Activated T-helper 2 cell treated with anti-CD3 and anti-CD28 coated beads, Interferon-gamma antibody, Interleukin-2, Interleukin-4, amounts not matched to agents 10 μg/mL and 5 μg/mL and 100 μg/mL, durations not matched to agents 14 hours and 24 hours and 36 hours (primary cell): ENCODE results near the gene MUSTN1. TPM values are rescaled to one million over a fixed set of nuclear protein-coding genes. Genes with fewer than 3 reads are reported as not detected.

ENCODE experiments used
- DNase-seq: peaks from one replicate; pipeline ENCODE4 v3.0.0; 2021; ENCODE audit warnings: low spot score
- H3K27ac Mint-ChIP-seq: one replicate; pipeline ENCODE4 v1.8.0; 2021; ENCODE audit warnings: mixed read lengths
- H3K27me3 Mint-ChIP-seq: one replicate; pipeline ENCODE4 v1.8.0; 2021; ENCODE audit warnings: low read depth, mixed read lengths
- H3K36me3 Mint-ChIP-seq: one replicate; pipeline ENCODE4 v1.8.0; 2021; ENCODE audit warnings: low read depth, mixed read lengths
- H3K4me1 Mint-ChIP-seq: one replicate; pipeline ENCODE4 v1.8.0; 2021; ENCODE audit warnings: low read depth, mixed read lengths
- H3K4me3 Mint-ChIP-seq: one replicate; pipeline ENCODE4 v1.8.0; 2021; ENCODE audit warnings: low read depth, mild to moderate bottlenecking, moderate library complexity, mixed read lengths
- H3K9me3 Mint-ChIP-seq: one replicate; pipeline ENCODE4 v1.8.0; 2021; ENCODE audit warnings: mixed read lengths
- intact Hi-C: fragments of 100-400 bp; cut with micrococcal nuclease; formaldehyde crosslinking; loops from one replicate; pipeline ENCODE4 v1.15.1; 2023
- total RNA-seq: library from RNA; stranded (reverse); gene quantifications from 2 replicates; pipeline ENCODE4 v1.2.3, GENCODE V29; 2022

MUSTN1 gene
- total RNA-seq, 1 donor from 2014 or later: 2.6 TPM

DNA sequence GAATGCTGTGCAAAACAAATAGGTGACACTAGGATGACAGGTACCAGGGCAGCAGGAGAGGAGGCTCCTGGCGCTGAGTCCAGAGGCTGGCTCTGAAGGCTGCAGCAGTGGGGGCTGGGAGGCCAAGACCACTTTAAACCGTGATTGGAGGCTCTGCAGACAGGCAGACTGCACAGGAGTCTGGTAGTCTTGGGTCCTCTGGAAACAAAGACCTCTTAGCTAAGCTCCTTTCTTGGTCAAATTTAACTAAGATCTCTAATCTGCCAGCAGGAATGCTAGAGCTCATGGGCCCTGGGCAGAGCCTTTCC lies 4.4 kb upstream of the MUSTN1 start:
- no peak overlapping the region for H3K4me3 Mint-ChIP-seq
- H3K27me3 Mint-ChIP-seq: no peaks in the 10 kb centered on the region
- no peak overlapping the region for H3K27ac Mint-ChIP-seq
- no peaks in the 10 kb centered on the region for H3K9me3 Mint-ChIP-seq
- no peak for DNase-seq
- intact Hi-C loops: no loop called here
- H3K36me3 Mint-ChIP-seq: no peaks in the 10 kb centered on the region
- H3K4me1 Mint-ChIP-seq: peaks cover 18% of the 10 kb centered on the region

DNA sequence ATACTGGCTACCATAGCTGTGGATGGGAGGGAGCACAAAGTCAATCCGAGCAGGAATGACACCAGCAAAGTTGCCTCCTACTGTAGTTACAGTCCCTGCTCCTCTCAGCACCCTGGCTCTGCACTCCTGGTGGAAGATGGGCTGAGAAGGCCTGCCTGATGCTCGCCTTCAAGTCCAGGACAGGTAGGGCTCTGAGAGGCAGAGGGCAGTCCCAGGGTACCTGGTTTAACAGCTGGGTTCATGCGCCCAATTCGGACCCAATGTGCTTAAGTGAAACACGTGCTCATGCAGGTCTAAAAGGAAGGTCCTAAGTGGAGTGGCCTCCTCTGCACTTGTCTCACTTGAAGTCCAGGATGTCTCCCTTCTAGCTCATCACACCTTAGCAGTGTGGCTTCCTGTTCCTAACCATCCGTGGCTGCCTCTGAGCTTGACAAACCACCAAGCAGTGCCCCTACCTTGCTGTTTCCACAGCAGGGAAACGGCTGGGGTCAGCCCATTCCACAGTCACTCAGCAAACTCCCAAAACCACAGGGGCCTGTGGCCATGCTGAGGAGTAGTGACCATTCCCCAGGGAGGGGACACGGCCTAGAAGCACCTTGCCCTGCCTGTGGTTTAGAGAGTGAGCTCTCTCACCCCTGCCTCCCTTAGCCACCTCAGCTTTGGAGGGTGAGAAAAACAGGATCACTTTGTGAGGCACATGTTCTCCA lies 3.9 kb upstream of the MUSTN1 start:
- Mint-ChIP-seq H3K4me3 (no peak overlapping the region), H3K27me3 (no peaks in the 10 kb centered on the region), H3K27ac (no peak overlapping the region), H3K9me3 (no peaks in the 10 kb centered on the region), H3K4me1 (peaks cover 18% of the 10 kb centered on the region), H3K36me3 (no peaks in the 10 kb centered on the region)
- no peak for DNase-seq
- intact Hi-C loops: no loop called here

DNA sequence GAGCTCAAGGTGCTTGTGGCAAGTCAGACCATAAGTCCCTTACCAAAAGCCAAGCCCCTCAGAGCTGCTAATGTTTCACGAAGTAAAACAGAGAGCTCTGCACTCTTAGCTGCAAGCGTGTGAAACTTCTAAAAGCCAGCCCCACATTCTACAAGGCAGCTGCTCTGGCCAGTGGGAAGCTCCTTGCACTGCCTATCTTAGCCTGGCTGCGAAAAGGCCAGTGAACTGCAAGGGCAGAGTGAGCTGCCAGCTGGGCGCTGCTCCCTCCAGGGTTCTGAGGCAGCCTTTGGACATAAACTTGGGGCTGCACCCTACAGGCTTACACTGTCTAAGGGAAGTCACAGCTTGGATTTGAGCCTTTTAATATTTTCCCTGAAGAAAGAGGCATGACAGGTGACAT lies 2.2 kb upstream of the MUSTN1 start:
- H3K27ac Mint-ChIP-seq: no peak overlapping the region
- intact Hi-C loops: no loop called here
- H3K4me1 Mint-ChIP-seq: peaks cover 18% of the 10 kb centered on the region

DNA sequence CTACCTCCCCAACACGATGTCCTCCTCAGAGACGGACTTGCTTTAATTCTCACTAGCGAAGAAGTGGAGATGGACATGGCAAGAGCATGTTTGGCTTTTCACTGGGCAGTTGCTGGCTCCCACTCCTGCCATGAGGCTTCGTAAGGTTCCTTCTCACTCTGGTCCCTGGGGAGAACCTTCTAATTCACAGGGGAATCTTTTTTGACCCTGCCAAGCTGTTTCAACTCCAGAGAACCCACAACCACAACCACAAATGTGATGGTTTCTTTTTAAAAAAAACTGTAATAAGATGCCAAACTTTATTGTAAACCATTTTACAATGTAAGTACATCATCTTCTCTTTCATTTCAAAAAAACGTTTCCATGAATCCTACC lies 1.6 kb upstream of the MUSTN1 start:
- intact Hi-C loops: no loop called here
- DNase-seq: no peak
- Mint-ChIP-seq H3K27ac (no peak overlapping the region), H3K36me3 (no peaks in the 10 kb centered on the region), H3K27me3 (no peaks in the 10 kb centered on the region), H3K4me3 (no peak overlapping the region), H3K4me1 (peaks cover 19% of the 10 kb centered on the region), H3K9me3 (no peaks in the 10 kb centered on the region)

More for the DNA sequence above, 2.2 kb upstream of the MUSTN1 start:
- H3K27me3 Mint-ChIP-seq: no peaks in the 10 kb centered on the region
- H3K4me3 Mint-ChIP-seq: no peak overlapping the region
- DNase-seq: no peak
- no peaks in the 10 kb centered on the region for H3K36me3 Mint-ChIP-seq
- no peaks in the 10 kb centered on the region for H3K9me3 Mint-ChIP-seq

DNA sequence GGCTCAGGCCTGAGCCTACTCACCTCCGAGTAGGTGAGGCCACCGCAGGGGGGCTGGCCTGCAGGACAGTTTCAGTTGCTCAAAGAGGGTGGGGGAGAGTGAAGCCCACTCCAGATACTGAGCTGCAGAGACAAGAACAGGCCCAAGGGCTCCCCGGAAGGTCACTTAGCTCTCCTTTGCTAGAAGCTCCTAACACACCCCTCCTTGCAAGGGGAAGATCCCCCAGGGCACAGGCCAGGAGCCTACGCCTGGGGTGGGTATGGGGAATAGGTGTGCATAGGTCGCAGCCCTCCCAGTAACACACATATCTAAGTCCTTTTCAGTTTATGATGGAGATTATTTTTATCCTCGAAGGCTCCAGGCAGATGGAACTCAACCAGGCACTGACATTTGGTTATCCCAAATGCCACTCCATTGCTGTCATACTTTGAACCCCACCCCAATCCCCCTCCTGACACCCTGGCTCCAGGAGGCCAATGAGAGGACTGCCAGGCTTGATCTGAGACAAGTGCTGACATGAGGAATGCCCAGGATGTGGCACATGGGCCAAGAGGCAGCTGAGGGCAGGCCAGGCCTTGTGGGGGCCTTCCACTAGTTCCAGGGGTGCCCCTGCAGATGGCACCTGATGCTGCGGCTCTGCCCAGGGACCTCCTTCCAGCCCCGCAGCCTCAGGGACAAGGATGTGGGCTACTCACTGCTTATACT lies 1.1 kb upstream of the MUSTN1 start:
- intact Hi-C loops: no loop called here
- DNase-seq: no peak
- no peaks in the 10 kb centered on the region for H3K9me3 Mint-ChIP-seq
- H3K4me3 Mint-ChIP-seq: no peak overlapping the region
- H3K27ac Mint-ChIP-seq: no peak overlapping the region
- no peaks in the 10 kb centered on the region for H3K27me3 Mint-ChIP-seq
- peaks cover 20% of the 10 kb centered on the region for H3K4me1 Mint-ChIP-seq
- H3K36me3 Mint-ChIP-seq: no peaks in the 10 kb centered on the region

DNA sequence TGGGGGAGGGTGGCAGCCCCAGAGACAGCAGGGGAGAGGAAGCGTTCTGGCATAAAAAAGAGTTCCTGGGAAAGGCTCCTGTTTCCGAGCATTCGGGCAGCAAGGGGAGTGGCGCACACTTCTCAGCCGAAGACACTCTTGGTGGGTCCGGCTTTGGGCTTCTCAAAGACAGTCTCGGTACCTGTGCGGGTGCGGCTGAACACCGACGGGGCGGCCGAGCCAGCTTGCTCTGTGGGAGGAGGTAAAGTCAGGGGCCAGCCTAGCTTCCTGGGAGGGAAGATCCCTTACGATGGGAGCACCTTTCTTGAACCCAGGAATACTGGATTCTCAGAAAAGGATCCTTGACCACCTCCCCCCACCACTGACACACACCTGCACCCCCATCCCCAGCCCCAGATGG lies 1.6 kb downstream of the MUSTN1 start:
- intact Hi-C loops: no loop called here
- H3K27ac Mint-ChIP-seq: no peak overlapping the region
- no peak for DNase-seq
- H3K4me3 Mint-ChIP-seq: no peak overlapping the region
- H3K9me3 Mint-ChIP-seq: no peaks in the 10 kb centered on the region
- H3K4me1 Mint-ChIP-seq: peaks cover 9% of the 10 kb centered on the region
- H3K27me3 Mint-ChIP-seq: no peaks in the 10 kb centered on the region
- H3K36me3 Mint-ChIP-seq: no peaks in the 10 kb centered on the region

DNA sequence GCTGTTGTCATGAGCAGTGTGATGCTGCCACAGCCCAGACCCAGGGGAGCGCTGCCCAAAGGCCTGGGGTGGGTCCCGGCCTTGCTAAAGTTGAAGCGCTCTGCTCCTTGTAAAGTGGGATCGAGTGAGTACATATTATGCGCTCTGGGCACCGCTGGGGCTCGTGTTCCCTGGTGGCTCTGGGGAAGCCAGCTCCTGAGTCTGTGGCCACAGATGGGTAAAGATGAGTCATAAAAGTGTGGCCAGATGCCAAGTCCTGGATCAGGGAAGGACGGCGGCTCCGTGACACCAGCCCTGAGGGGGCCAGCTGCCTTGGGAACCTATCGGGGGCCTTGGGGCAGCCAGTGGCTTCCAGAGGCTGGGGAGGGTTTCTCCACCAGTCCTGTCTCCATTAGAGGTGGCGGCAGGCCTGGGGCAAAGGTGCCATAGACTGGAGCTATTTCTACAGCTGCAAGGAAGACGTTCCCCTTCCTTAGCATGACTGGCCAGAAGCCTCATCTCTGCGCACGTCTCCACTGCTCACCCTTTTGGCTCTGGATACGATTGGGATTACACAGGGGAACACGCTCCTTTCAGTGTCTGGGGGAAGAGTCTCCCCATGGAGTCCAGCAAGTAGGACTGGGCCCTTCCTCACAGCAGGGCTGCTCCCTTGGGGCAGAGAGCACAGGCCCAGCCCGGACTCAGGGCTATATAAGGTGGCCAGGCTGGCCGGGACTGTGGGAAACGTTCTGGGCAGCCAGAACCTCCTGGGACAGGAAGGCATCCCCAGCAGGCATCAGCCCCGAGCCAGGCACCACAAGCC lies 3.1 kb downstream of the MUSTN1 start:
- no peak for DNase-seq
- Mint-ChIP-seq H3K4me1 (peaks cover 3% of the 10 kb centered on the region), H3K4me3 (no peak overlapping the region), H3K27ac (no peak overlapping the region), H3K36me3 (no peaks in the 10 kb centered on the region), H3K27me3 (no peaks in the 10 kb centered on the region), H3K9me3 (no peaks in the 10 kb centered on the region)
- intact Hi-C loops: no loop called here

DNA sequence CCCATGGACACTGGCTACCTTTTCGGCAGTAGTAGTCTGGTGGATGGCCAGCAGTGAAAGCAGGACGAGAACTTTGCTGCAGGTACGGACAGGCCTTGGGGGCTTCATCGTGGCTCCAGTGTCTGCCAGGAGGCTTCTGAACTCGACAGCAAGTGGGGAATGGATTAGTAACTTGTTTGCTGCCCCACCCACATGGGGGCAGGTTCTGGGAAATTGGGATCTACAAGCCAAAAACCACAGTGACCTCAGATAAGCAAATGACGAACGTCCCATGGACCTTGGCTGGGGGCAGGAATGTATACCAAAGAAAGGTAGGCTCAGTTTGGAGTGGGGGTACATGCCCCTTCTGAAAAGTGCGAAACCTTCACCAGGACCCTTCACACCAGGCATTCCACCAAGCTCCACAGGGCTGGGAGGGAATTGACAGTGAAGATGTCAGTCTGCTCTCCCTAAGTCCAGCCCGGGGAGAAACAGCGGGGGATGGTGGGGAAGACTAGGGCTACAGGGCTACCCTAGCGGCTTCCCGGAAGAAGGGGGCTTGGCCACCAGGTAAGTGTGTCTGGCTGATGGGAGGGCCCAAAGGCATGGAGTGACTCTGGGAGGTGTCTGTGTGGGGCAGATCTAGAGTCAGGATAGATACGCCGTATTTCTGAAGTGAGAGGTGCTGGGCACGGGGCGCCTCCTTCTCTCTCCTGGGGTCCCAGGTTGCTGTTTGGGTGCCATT lies 4.1 kb downstream of the MUSTN1 start, which contains the start of gene ITIH4:
Gene ITIH4, minus strand, starts transcription at position 138 of the 724 bp plus-strand sequence. Its CDS starts 30 bp downstream, at position 108.
- Mint-ChIP-seq H3K4me3 (no peak within 1 kb of the TSS), H3K4me1 (peaks cover 2% of the 10 kb centered on the region), H3K9me3 (no peaks in the 10 kb centered on the region), H3K27ac (no peak within 1 kb of the TSS), H3K36me3 (no peaks in the 10 kb centered on the region), H3K27me3 (no peaks in the 10 kb centered on the region)
- DNase-seq: no peak
- intact Hi-C loops: no loop called here

DNA sequence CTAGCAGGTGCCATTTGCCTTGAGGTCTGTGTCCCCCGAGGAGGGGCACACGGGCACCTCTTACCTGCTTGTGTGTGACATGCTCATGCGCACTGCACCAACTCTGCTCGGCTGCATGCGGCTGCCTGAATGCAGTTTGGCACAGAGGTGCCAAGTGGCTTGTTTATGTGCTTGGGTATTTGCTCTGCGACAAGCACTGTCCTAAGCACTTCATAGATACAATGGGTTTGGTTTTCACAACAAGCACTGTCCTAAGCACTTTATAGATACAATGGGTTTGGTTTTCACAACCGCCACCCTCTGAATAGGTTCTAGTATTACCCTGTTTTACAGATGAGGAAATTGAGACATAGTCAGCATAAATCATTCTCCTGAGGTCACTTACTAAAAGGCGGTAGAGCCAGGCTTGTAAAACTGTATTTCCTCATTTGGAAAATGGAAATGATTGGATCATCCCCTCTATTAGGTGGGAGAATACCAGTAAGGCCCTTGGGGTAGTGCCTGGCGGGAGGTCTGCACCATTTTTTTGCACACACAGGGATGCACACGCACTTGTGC lies 4.8 kb downstream of the MUSTN1 start:
- intact Hi-C loops: no loop called here
- no peak overlapping the region for H3K4me3 Mint-ChIP-seq
- H3K27ac Mint-ChIP-seq: no peak overlapping the region
- H3K4me1 Mint-ChIP-seq: peaks cover 2% of the 10 kb centered on the region
- no peaks in the 10 kb centered on the region for H3K9me3 Mint-ChIP-seq
- DNase-seq: no peak
- H3K36me3 Mint-ChIP-seq: no peaks in the 10 kb centered on the region
- no peaks in the 10 kb centered on the region for H3K27me3 Mint-ChIP-seq

DNA sequence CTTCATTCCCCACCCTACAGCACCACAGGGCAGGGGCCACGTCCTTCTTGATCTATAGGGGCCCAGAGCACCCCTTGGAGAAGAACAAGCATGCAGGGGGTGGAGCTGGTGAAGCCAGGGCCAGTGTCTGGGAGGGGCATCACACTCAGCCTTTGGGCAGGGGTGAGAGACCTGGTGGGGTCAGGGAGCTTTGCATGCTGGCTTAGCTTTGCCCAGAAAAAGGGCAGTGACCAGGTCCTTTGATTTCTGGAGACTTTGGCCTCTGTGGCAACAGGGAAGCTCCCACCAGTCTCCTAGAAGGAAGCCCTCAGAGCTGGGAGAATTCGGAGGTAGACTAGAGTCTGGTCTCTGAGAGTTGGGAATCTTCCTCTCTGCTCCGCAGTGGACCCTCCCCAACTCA lies 5.3 kb downstream of the MUSTN1 start:
- no peaks in the 10 kb centered on the region for H3K36me3 Mint-ChIP-seq
- H3K27me3 Mint-ChIP-seq: no peaks in the 10 kb centered on the region
- H3K9me3 Mint-ChIP-seq: no peaks in the 10 kb centered on the region
- DNase-seq: no peak
- H3K4me1 Mint-ChIP-seq: peaks cover 2% of the 10 kb centered on the region
- intact Hi-C loops: no loop called here
- H3K27ac Mint-ChIP-seq: no peak overlapping the region
- no peak overlapping the region for H3K4me3 Mint-ChIP-seq

DNA sequence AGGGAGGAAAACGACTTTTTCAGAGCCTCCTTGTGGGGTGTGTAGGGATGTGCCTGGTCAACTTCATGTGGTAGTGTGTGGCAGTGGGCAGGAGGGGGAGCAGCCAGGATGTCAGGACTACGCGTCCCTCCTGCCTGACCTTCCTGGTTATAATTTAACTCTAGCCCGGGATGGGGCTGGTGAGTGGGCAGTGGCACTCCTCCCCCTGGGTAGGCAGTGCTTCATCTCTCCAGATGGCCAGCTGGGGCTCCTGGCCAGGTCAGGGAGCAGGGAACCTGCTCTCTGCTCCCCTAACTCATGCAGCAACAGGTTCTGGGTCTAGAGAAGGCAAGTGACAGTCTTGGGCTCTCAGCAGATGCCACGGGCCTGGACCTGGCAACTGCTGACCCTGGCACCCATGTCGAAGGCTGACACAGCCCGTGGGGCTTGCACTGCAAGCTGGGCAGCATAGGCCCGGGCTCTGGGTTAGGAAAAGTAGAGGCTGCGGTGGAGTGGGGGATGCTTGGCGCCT lies 6.9 kb downstream of the MUSTN1 start:
- Mint-ChIP-seq H3K4me3 (no peak overlapping the region), H3K9me3 (no peaks in the 10 kb centered on the region), H3K4me1 (peaks cover 2% of the 10 kb centered on the region), H3K27ac (no peak overlapping the region), H3K36me3 (no peaks in the 10 kb centered on the region), H3K27me3 (no peaks in the 10 kb centered on the region)
- intact Hi-C loops: no loop called here
- DNase-seq: no peak

DNA sequence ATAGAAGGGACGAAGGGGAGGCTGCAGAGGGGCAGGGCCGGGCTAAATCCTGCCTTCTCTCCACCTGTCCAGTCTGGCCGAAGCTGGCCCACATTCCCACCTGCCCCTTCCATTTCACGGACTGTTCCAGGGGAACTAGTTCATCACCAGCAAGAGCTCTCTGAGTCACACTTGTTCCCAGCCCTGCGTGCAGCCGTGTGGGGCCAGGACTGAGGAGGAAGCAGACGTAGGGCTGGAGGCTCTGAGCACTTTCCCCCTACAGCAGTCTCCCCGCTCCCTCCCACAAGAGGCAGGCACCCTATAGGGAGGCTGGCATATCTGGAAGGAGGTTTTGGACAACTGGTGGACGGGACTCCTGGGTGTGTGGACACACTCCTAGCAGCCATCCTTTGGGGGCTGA lies 7.4 kb downstream of the MUSTN1 start:
- peaks cover 2% of the 10 kb centered on the region for H3K4me1 Mint-ChIP-seq
- H3K4me3 Mint-ChIP-seq: no peak overlapping the region
- DNase-seq: no peak
- intact Hi-C loops: no loop called here
- H3K27me3 Mint-ChIP-seq: no peaks in the 10 kb centered on the region
- no peaks in the 10 kb centered on the region for H3K9me3 Mint-ChIP-seq
- no peak overlapping the region for H3K27ac Mint-ChIP-seq
- no peaks in the 10 kb centered on the region for H3K36me3 Mint-ChIP-seq
